CD8-positive, alpha-beta memory T cell (primary cell): ENCODE measurements around the gene TSPAN1. TPM values are rescaled to one million over a fixed set of nuclear protein-coding genes. Genes with fewer than 3 reads are reported as not detected.

Experiments
- CTCF ChIA-PET: fragments of 350-600 bp; sonication (Branson Sonifier 250); formaldehyde crosslinking; loops from one replicate; lab custom pipeline; 2021; ENCODE audit warnings: antibody characterized with exemption; lab: Charles Lee
- POLR2A ChIA-PET: fragments of 350-600 bp; sonication (Branson Sonifier 250); formaldehyde crosslinking; loops from one replicate; lab custom pipeline; 2021; ENCODE audit warnings: antibody characterized with exemption; lab: Charles Lee
- DNase-seq, 5 donors: peaks; one replicate each; pipeline versions ENCODE4 v3.0.0 to v3.0.0-alpha.2; 2020 to 2022; ENCODE audit warnings: mixed read lengths in 1 of 5
- H3K27ac ChIP-seq: one replicate; pipeline ENCODE4 v1.7.0; 2013; ENCODE audit warnings: low read depth, mild to moderate bottlenecking, low read length, moderate library complexity
- H3K27me3 ChIP-seq: 2 replicates; pipeline ENCODE4 v1.7.0; 2013; ENCODE audit warnings: low read length, mild to moderate bottlenecking; ENCODE audit not compliant: insufficient read depth, poor library complexity, severe bottlenecking
- H3K36me3 ChIP-seq: 2 replicates; pipeline ENCODE4 v1.7.0; 2013; ENCODE audit warnings: mild to moderate bottlenecking, low read length, moderate library complexity; ENCODE audit not compliant: insufficient read depth
- H3K4me1 ChIP-seq: 2 replicates; pipeline ENCODE4 v1.7.0; 2013; ENCODE audit warnings: mild to moderate bottlenecking, low read length, moderate library complexity; ENCODE audit not compliant: insufficient read depth
- H3K4me3 ChIP-seq: 2 replicates; pipeline ENCODE4 v1.7.0; 2013; ENCODE audit warnings: mild to moderate bottlenecking, low read length
- H3K9me3 ChIP-seq: 2 replicates; pipeline ENCODE4 v1.7.0; 2013; ENCODE audit warnings: mild to moderate bottlenecking, low read length
- H3K27ac Mint-ChIP-seq, 8 donors: one replicate each; pipeline ENCODE4 v1.8.0; 2020 to 2021; ENCODE audit warnings: mixed read lengths in 8 of 8, mild to moderate bottlenecking in 6 of 8, inconsistent platforms in 3 of 8, moderate library complexity in 3 of 8
- H3K27me3 Mint-ChIP-seq, 2 donors: one replicate each; pipeline ENCODE4 v1.8.0; 2020 to 2021; ENCODE audit warnings: mixed read lengths in 2 of 2, mild to moderate bottlenecking in 1 of 2, moderate library complexity in 1 of 2
- H3K36me3 Mint-ChIP-seq, 3 donors: one replicate each; pipeline ENCODE4 v1.8.0; 2020 to 2021; ENCODE audit warnings: mixed read lengths in 3 of 3, inconsistent platforms in 1 of 3, mild to moderate bottlenecking in 1 of 3
- H3K4me1 Mint-ChIP-seq, 3 donors: one replicate each; pipeline ENCODE4 v1.8.0; 2020 to 2021; ENCODE audit warnings: mixed read lengths in 3 of 3, inconsistent platforms in 1 of 3, mild to moderate bottlenecking in 1 of 3
- H3K4me3 Mint-ChIP-seq, 7 donors: one replicate each; pipeline ENCODE4 v1.8.0; 2020 to 2021; ENCODE audit warnings: mixed read lengths in 7 of 7, mild to moderate bottlenecking in 6 of 7, moderate library complexity in 4 of 7, inconsistent platforms in 2 of 7
- H3K9me3 Mint-ChIP-seq, 5 donors: one replicate each; pipeline ENCODE4 v1.8.0; 2020 to 2022; ENCODE audit warnings: mixed read lengths in 5 of 5, mild to moderate bottlenecking in 3 of 5, moderate library complexity in 2 of 5, inconsistent platforms in 1 of 5
- polyA plus RNA-seq: library from polyadenylated mRNA; unstranded; fragments of 300-500 nt; fragmentation: Illumina TruSeq; gene quantifications from one replicate; pipeline ENCODE4 v1.2.3, GENCODE V29; 2021
- total RNA-seq, 2 experiments: library from RNA; stranded (reverse); gene quantifications; one replicate each; pipeline ENCODE4 v1.2.3, GENCODE V29; 2021

Gene TSPAN1
- total and polyA plus RNA-seq, 3 experiments from 2014 or later, result not detected

DNA sequence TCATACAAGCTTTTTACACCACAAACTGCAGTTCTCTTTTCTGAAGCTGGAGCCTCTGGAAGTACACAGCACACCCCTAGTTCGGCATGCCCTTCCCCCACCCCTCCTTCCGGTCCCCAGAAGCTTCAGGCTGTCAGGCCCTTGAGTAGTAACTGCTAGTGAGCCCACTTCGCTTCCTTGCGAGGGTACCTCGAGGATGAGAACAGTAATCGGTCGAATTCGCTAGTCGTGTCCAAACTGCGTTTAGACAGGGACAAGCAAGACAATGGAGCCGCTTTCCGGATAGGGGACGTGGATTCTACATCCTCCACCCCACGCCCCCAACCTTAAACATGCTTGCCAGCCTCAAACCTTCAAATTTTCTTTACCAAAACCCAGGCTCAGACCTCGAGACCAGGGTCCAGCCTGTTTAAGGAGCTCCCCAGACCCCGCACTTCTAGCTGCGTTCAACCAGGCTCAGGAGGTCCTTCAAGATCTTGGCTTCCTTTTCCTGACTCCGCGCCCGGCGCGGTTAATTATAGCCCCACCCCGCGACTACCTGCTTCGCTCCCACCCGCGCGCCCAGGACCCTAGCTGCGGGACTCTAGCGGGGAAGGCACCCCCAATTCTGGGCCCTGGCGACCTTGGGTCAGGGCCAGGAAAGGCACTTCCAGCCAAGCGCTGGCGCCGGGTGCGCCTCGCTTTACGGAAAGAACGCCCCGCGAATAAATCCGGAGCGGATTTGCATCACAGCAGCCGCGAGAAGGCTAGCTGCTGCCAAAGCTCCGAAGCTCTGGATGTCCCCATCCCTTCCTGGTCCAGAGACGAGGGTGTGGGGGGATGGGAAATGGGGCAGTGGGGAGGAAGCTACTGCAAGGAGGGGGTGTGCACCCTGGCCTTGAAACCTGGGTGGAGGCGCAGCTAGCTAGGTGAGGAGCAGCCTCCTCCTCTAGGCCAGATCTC, 8.1 kb upstream of the TSPAN1 start:
- Mint-ChIP-seq H3K36me3 (no peaks in the 10 kb centered on the region), H3K27ac (peak overlapping the region; percentile 45 to 99 (median 89)), H3K4me1 (peaks cover 11 to 20% (median 13%) of the 10 kb centered on the region in 3 donors), H3K4me3 (peak overlapping the region; percentile 88 to 97 (median 90)), H3K27me3 (peaks cover 7 to 13% of the 10 kb centered on the region in 2 donors), H3K9me3 (no peaks in the 10 kb centered on the region)
- POLR2A ChIA-PET, result interaction anchor here (1.0 to 1.1 kb wide), 2 partner anchors 10 to 36 kb away, joined by 3 to 4 read pairs; partner anchors contain the start of gene LURAP1
- Histone ChIP-seq H3K4me1 (peaks cover 15% of the 10 kb centered on the region), H3K36me3 (no peaks in the 10 kb centered on the region), H3K27ac (no peak overlapping the region), H3K27me3 (no peaks in the 10 kb centered on the region), H3K9me3 (no peaks in the 10 kb centered on the region), H3K4me3 (peak overlapping the region; percentile 67)
- CTCF ChIA-PET, result interaction anchor here (1.3 to 1.4 kb wide), 3 partner anchors 14 to 130 kb away, joined by 3 to 9 read pairs (median 3); no protein-coding TSS in a partner anchor
- peak in 4 of 5 donors; percentile 9 to 63 (median 34) for DNase-seq

DNA sequence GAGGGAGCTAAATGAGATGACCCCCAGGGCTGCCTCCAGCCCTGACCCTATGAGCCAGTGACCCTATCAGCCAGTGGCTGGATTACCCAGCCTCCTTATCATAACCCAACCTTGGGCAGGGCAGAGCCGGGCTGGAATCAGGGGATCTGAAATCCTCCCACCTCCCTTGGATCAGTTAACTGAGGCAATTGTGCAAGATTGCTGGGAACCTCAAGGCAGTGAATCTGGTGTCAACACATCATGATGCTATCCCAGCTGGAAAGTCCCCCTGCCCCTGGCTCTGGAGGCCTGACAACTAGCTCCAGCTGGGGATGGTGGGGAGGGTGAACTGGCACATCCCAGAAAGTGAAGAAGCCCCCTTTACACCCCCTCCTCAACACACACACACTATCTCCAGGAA, 6.4 kb upstream of the TSPAN1 start:
- Mint-ChIP-seq H3K27me3 (peaks cover 12 to 14% of the 10 kb centered on the region in 2 donors), H3K36me3 (no peaks in the 10 kb centered on the region), H3K27ac (peak overlapping the region in 2 of 8 donors; percentile 17 to 81), H3K4me3 (peak overlapping the region in 1 of 7 donors; percentile 21), H3K9me3 (no peaks in the 10 kb centered on the region), H3K4me1 (peaks cover 11 to 20% (median 13%) of the 10 kb centered on the region in 3 donors)
- Histone ChIP-seq H3K36me3 (no peaks in the 10 kb centered on the region), H3K27me3 (no peaks in the 10 kb centered on the region), H3K4me3 (no peak overlapping the region), H3K4me1 (peaks cover 15% of the 10 kb centered on the region), H3K27ac (no peak overlapping the region), H3K9me3 (no peaks in the 10 kb centered on the region)
- POLR2A ChIA-PET, result no interaction called here
- no peak for DNase-seq
- CTCF ChIA-PET, result interaction anchor here (1.4 kb wide), 1 partner anchor 37 kb away, joined by 3 read pairs; the partner anchor contains the start of gene PIK3R3

DNA sequence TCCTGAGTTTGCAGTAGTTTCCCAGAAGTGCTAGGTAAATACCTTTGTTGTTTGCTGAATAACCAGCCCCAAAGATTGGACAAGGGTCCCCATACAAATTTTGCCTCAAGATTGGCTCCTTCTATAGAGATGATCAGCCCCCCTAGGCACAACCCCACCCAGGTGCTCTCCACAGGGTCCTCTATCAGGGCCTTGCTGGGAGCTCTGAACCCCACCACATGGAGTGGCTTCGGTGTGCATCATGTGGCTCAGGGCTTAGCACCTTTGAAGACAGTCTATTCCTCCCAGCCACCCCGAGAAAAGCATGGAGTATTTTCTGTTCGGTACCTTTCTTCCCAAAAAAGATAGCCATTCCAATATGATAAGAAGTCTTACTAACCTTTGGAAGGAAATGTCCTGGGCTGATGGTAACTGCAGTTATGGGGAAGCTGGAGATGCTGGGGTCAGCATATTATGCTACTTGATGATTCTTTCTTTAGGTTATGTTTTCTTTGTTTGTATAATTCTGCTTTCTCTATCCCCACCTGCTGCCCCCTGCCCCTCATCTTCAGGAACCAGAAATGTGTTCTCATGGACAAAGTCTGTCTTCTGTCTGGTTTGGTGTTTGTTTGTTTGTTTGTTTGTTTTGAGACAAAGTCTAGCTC, 5.0 kb upstream of the TSPAN1 start:
- no peaks in the 10 kb centered on the region for H3K9me3 ChIP-seq
- Mint-ChIP-seq H3K27me3 (peaks cover 11 to 12% of the 10 kb centered on the region in 2 donors), H3K4me3 (no peak overlapping the region), H3K36me3 (no peaks in the 10 kb centered on the region), H3K4me1 (peaks cover 11 to 20% (median 13%) of the 10 kb centered on the region in 3 donors), H3K9me3 (no peaks in the 10 kb centered on the region), H3K27ac (no peak overlapping the region)
- H3K4me1 ChIP-seq, result peaks cover 15% of the 10 kb centered on the region
- ChIA-PET POLR2A (no interaction called here), CTCF (interaction anchor here (1.3 kb wide), 2 partner anchors 9 to 133 kb away, joined by 5 read pairs; no protein-coding TSS in a partner anchor)
- H3K27ac ChIP-seq, result no peak overlapping the region
- no peak overlapping the region for H3K4me3 ChIP-seq
- no peak for DNase-seq
- H3K36me3 ChIP-seq, result no peaks in the 10 kb centered on the region
- no peaks in the 10 kb centered on the region for H3K27me3 ChIP-seq

DNA sequence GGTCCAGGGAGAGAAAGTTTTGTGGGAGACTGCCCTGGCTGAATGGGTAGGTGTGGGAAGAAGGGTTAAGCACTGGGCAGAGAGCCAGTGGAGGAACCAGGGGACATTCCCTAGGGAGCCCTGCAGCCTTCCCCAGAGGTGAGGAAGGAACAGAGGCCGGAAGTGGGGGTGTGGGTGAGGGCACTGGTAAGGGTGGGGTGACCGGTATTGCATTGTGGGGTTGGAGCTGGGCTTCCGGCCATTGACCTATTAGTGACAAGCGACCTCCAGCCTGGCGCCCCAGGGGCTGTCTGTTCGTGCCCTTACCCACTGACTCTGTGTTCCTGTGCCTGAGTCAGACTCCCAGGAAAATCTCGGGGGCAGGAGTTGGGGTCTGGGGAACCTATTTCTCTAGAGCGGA, 3.5 kb upstream of the TSPAN1 start:
- Histone ChIP-seq H3K4me3 (no peak overlapping the region), H3K9me3 (no peaks in the 10 kb centered on the region), H3K4me1 (peaks cover 10% of the 10 kb centered on the region), H3K36me3 (no peaks in the 10 kb centered on the region), H3K27me3 (no peaks in the 10 kb centered on the region), H3K27ac (no peak overlapping the region)
- CTCF ChIA-PET, result no interaction called here
- no peak for DNase-seq
- no peaks in the 10 kb centered on the region for H3K9me3 Mint-ChIP-seq
- no peak overlapping the region for H3K4me3 Mint-ChIP-seq
- no peak overlapping the region for H3K27ac Mint-ChIP-seq
- peaks cover 10 to 18% (median 11%) of the 10 kb centered on the region in 3 donors for H3K4me1 Mint-ChIP-seq
- H3K36me3 Mint-ChIP-seq, result no peaks in the 10 kb centered on the region
- POLR2A ChIA-PET, result no interaction called here
- H3K27me3 Mint-ChIP-seq, result peaks cover 11 to 12% of the 10 kb centered on the region in 2 donors

DNA sequence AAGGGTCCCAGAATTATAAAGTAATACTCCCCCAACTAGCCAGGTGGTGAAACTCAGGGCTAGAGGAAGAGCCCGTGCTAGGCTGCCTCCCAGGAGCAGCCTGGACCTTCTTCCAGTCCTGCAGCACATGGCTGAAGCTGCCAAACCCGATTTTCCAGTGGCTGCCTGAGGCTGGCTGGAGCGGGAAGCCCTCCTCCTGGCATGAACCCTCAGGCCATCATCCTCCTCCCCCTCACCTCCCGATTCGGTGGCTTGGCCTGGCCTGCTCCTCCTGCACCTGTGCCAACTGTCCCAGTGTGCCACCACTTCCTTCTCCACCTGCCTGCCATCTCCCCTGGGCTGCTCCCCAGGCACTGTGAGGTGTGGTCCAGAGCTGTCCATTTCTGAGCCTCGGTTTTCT, 3.0 kb upstream of the TSPAN1 start:
- Histone ChIP-seq H3K27me3 (no peaks in the 10 kb centered on the region), H3K27ac (no peak overlapping the region), H3K4me3 (no peak overlapping the region), H3K4me1 (peaks cover 7% of the 10 kb centered on the region), H3K36me3 (no peaks in the 10 kb centered on the region), H3K9me3 (no peaks in the 10 kb centered on the region)
- CTCF ChIA-PET, result no interaction called here
- Mint-ChIP-seq H3K4me1 (peaks cover 5 to 13% (median 8%) of the 10 kb centered on the region in 3 donors), H3K9me3 (no peaks in the 10 kb centered on the region), H3K27me3 (peaks cover 11 to 12% of the 10 kb centered on the region in 2 donors), H3K4me3 (no peak overlapping the region), H3K36me3 (no peaks in the 10 kb centered on the region), H3K27ac (peak overlapping the region in 1 of 8 donors; percentile 42)
- POLR2A ChIA-PET, result no interaction called here
- DNase-seq, result no peak

DNA sequence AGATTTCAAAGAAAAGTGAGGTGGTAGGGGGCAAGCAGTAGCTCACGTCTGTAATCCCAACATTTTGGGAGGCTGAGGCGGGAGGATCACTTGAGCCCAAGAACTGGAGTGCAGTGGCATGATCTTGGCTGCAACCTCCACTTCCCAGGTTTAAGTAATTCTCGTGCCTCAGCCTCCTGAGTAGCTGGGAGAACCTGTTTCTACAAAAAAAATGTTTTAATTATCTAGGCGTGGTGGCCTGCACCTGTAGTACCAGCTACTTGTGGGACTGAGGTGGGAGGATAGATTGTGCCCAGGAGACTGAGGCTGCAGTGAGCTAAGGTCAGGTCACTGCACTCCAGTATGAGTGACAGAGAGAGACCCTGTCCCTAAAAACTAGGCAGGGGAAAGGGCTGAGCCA, 2.6 kb upstream of the TSPAN1 start:
- peaks cover 4% of the 10 kb centered on the region for H3K4me1 ChIP-seq
- no peaks in the 10 kb centered on the region for H3K27me3 ChIP-seq
- H3K4me3 ChIP-seq, result no peak overlapping the region
- Mint-ChIP-seq H3K4me1 (peaks cover 4 to 8% (median 5%) of the 10 kb centered on the region in 3 donors), H3K4me3 (no peak overlapping the region), H3K27ac (no peak overlapping the region), H3K9me3 (no peaks in the 10 kb centered on the region), H3K36me3 (no peaks in the 10 kb centered on the region), H3K27me3 (peaks cover 11 to 12% of the 10 kb centered on the region in 2 donors)
- CTCF ChIA-PET, result interaction anchor here (0.6 kb wide), 1 partner anchor 98 kb away, joined by 3 read pairs; no protein-coding TSS in a partner anchor
- H3K27ac ChIP-seq, result no peak overlapping the region
- no peaks in the 10 kb centered on the region for H3K9me3 ChIP-seq
- POLR2A ChIA-PET, result no interaction called here
- DNase-seq, result no peak
- no peaks in the 10 kb centered on the region for H3K36me3 ChIP-seq

DNA sequence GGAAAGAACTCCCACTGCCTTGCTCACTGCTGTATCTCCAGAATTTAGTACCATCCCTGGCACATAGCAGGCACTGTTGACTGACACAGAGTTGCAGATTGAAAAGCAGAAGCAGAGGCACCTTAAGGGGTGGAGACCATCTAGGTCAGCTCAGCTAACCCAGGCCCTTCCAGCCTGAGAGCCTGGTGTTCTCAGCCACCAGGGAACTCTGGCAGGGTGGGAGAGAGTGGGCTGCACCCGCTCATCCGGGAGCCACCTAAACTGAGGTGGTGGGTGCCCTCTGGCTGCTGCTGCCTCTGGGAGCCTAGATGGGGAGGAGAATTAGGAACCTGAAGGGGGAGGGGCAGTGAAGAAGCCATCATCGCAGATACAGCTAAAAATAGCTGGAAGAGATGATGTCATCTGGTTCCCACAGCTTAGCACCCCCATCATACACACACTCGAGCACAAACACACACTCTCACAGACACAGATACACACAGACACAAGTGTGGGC, 1.5 kb upstream of the TSPAN1 start:
- Histone ChIP-seq H3K36me3 (no peaks in the 10 kb centered on the region), H3K4me3 (no peak overlapping the region), H3K27me3 (no peaks in the 10 kb centered on the region), H3K4me1 (no peaks in the 10 kb centered on the region), H3K9me3 (no peaks in the 10 kb centered on the region), H3K27ac (no peak overlapping the region)
- Mint-ChIP-seq H3K27ac (no peak overlapping the region), H3K27me3 (peaks cover 6 to 12% of the 10 kb centered on the region in 2 donors), H3K36me3 (no peaks in the 10 kb centered on the region), H3K4me3 (no peak overlapping the region), H3K4me1 (no peaks in the 10 kb centered on the region), H3K9me3 (no peaks in the 10 kb centered on the region)
- ChIA-PET POLR2A (no interaction called here), CTCF (interaction anchor here (0.9 to 2.4 kb wide), 2 partner anchors 136 to 137 kb away, joined by 3 to 7 read pairs; no protein-coding TSS in a partner anchor)
- no peak for DNase-seq
